Measurements from ENCODE around the gene KRCC1.

The KRCC1 gene

DNA sequence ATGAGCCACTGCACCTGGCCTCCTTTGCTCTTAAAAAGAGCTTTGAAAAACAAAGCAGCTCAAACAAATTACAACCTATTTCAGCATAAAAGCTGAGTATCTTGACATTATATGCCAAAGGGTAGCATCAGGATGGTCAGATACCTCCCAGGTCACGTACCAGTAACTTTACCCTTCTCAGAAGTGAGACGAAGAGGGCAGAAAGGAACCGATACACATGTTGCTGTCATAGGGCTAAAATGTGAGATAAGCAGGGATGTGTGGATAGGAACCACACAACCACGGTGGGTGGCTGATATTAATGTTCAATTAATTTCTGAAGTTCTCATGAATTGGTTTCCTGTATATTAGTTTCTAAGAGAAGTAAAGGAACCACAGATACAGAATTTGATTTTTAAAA lies 26.7 kb downstream of the KRCC1 start:
- no peak overlapping the region for H3K4me2 ChIP-seq (ENCODE audit: low read length, poor library complexity, severe bottlenecking)
- H3K23ac ChIP-seq (ENCODE audit: low read length in 2 of 2): no peak overlapping the region
- no peak overlapping the region for H2BK120ac ChIP-seq (ENCODE audit: low read depth, low read length)
- no peak overlapping the region for H2BK12ac ChIP-seq (ENCODE audit: low read length in 2 of 2)
- H3K79me1 ChIP-seq (replicated peaks; ENCODE audit: low read length, poor library complexity, severe bottlenecking): peaks cover 9% of the 10 kb centered on the region
- no peaks in the 10 kb centered on the region for H3K4me1 ChIP-seq (ENCODE audit: control insufficient read depth, insufficient read depth, low read depth, low read length)
- H4K8ac ChIP-seq (ENCODE audit: low read length): no peak overlapping the region
- H3K27ac ChIP-seq (ENCODE audit: low read length, poor library complexity, severe bottlenecking): no peak overlapping the region
- 98% methylated on average over 4 of the region's 4 CpGs for WGBS
- no peak overlapping the region for H2AK5ac ChIP-seq (ENCODE audit: low read length, severe bottlenecking)
- H2AFZ ChIP-seq (ENCODE audit: low read depth, low read length): no peak overlapping the region
- H3K27me3 ChIP-seq (ENCODE audit: control insufficient read depth in 1 of 2, insufficient read depth in 1 of 2, low read length in 2 of 2): no peaks in the 10 kb centered on the region
- no peak overlapping the region for H3K4me3 ChIP-seq (ENCODE audit: insufficient read depth in 1 of 2, low read depth in 1 of 2, low read length in 2 of 2)
- no peak overlapping the region for H3K4ac ChIP-seq (ENCODE audit: low read depth in 1 of 2, low read length in 2 of 2)
- no peak overlapping the region for H3K9ac ChIP-seq (ENCODE audit: low read length)
- no peak overlapping the region for H3K18ac ChIP-seq (ENCODE audit: low read depth in 1 of 2, low read length in 2 of 2)
- no peak overlapping the region for H4K91ac ChIP-seq (ENCODE audit: low read length)
- no peak overlapping the region for H2BK5ac ChIP-seq (ENCODE audit: low read depth, low read length, poor library complexity, severe bottlenecking)
- H2BK15ac ChIP-seq (ENCODE audit: low read depth, poor library complexity, severe bottlenecking): no peak overlapping the region
- H3K14ac ChIP-seq (ENCODE audit: low read length in 2 of 2): no peak overlapping the region
- DNase-seq: no peak
- H3K36me3 ChIP-seq (ENCODE audit: control insufficient read depth in 1 of 2, insufficient read depth in 2 of 2, low read depth in 1 of 2, low read length in 2 of 2): peaks cover 9 to 70% of the 10 kb centered on the region in 2 experiments
- no peaks in the 10 kb centered on the region for H3K9me3 ChIP-seq (ENCODE audit: control insufficient read depth, low read length)

DNA sequence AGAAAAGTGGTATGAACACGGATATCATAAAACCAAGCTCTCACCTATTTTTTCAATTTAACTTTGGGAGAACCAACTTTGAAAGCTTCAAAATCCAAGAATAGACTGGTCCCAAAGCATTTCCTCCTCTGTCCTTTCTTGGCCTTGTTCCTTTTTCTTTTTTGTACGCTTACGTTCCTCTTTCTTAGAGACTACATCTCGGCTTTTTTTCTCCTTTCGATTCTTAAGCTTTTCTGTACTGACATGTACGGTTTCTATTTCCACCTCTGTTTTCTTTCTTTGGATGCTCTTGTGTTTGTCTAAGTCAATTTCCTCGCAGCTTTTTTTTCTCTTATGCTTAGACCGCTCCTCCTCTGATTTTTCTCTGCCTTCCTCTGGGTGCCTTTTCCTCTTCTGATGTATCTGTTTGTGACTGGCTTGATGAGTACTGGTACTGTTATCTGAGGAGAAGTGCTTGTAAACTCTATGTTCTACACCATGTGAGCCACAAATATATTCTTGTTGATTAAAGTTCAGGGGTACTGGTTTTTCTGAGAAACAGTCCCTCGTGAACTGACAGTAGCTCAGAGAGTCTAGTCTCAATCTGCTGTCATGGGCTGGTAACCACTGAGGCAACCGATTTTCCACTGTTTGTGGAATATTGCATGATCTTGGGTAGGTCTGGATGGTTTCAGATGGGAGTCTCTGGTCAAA lies 27.7 kb downstream of the KRCC1 start:
- Histone ChIP-seq H2BK120ac (ENCODE audit: low read depth, low read length) (no peak overlapping the region), H3K4me1 (ENCODE audit: control insufficient read depth, insufficient read depth, low read depth, low read length) (no peaks in the 10 kb centered on the region), H4K8ac (ENCODE audit: low read length) (no peak overlapping the region), H3K27ac (ENCODE audit: low read length, poor library complexity, severe bottlenecking) (no peak overlapping the region), H3K18ac (ENCODE audit: low read depth in 1 of 2, low read length in 2 of 2) (no peak overlapping the region), H3K4ac (ENCODE audit: low read depth in 1 of 2, low read length in 2 of 2) (no peak overlapping the region), H3K9me3 (ENCODE audit: control insufficient read depth, low read length) (no peaks in the 10 kb centered on the region), H4K91ac (ENCODE audit: low read length) (no peak overlapping the region), H3K27me3 (ENCODE audit: control insufficient read depth in 1 of 2, insufficient read depth in 1 of 2, low read length in 2 of 2) (no peaks in the 10 kb centered on the region), H2AFZ (ENCODE audit: low read depth, low read length) (no peak overlapping the region), H3K4me2 (ENCODE audit: low read length, poor library complexity, severe bottlenecking) (no peak overlapping the region), H3K14ac (ENCODE audit: low read length in 2 of 2) (no peak overlapping the region), H3K9ac (ENCODE audit: low read length) (no peak overlapping the region), H2BK15ac (ENCODE audit: low read depth, poor library complexity, severe bottlenecking) (no peak overlapping the region), H3K4me3 (ENCODE audit: insufficient read depth in 1 of 2, low read depth in 1 of 2, low read length in 2 of 2) (no peak overlapping the region), H2AK5ac (ENCODE audit: low read length, severe bottlenecking) (no peak overlapping the region), H2BK5ac (ENCODE audit: low read depth, low read length, poor library complexity, severe bottlenecking) (no peak overlapping the region), H2BK12ac (ENCODE audit: low read length in 2 of 2) (no peak overlapping the region), H3K36me3 (ENCODE audit: control insufficient read depth in 1 of 2, insufficient read depth in 2 of 2, low read depth in 1 of 2, low read length in 2 of 2) (peaks cover 9 to 61% of the 10 kb centered on the region in 2 experiments), H3K23ac (ENCODE audit: low read length in 2 of 2) (no peak overlapping the region), H3K79me1 (replicated peaks; ENCODE audit: low read length, poor library complexity, severe bottlenecking) (peaks cover 9% of the 10 kb centered on the region)
- WGBS: 97% methylated on average over 9 of the region's 10 CpGs
- DNase-seq: no peak

GRCh38 chr2:88024509-88024908 lies 31.1 kb downstream of the KRCC1 start:
- 79% methylated on average over 6 of the region's 6 CpGs for WGBS
- no peak overlapping the region for H2BK15ac ChIP-seq (ENCODE audit: low read depth, poor library complexity, severe bottlenecking)
- H2BK120ac ChIP-seq (ENCODE audit: low read depth, low read length): no peak overlapping the region
- no peak overlapping the region for H3K4me2 ChIP-seq (ENCODE audit: low read length, poor library complexity, severe bottlenecking)
- H3K36me3 ChIP-seq (ENCODE audit: control insufficient read depth in 1 of 2, insufficient read depth in 2 of 2, low read depth in 1 of 2, low read length in 2 of 2): peaks cover 3 to 36% of the 10 kb centered on the region in 2 experiments
- no peak overlapping the region for H2BK5ac ChIP-seq (ENCODE audit: low read depth, low read length, poor library complexity, severe bottlenecking)
- peaks cover 8% of the 10 kb centered on the region for H3K79me1 ChIP-seq (replicated peaks; ENCODE audit: low read length, poor library complexity, severe bottlenecking)
- no peak overlapping the region for H2BK12ac ChIP-seq (ENCODE audit: low read length in 2 of 2)
- no peaks in the 10 kb centered on the region for H3K4me1 ChIP-seq (ENCODE audit: control insufficient read depth, insufficient read depth, low read depth, low read length)
- H3K23ac ChIP-seq (ENCODE audit: low read length in 2 of 2): no peak overlapping the region
- no peak overlapping the region for H3K14ac ChIP-seq (ENCODE audit: low read length in 2 of 2)
- H3K9me3 ChIP-seq (ENCODE audit: control insufficient read depth, low read length): no peaks in the 10 kb centered on the region
- no peak overlapping the region for H3K27ac ChIP-seq (ENCODE audit: low read length, poor library complexity, severe bottlenecking)
- no peak overlapping the region for H3K18ac ChIP-seq (ENCODE audit: low read depth in 1 of 2, low read length in 2 of 2)
- H2AK5ac ChIP-seq (ENCODE audit: low read length, severe bottlenecking): no peak overlapping the region
- H3K27me3 ChIP-seq (ENCODE audit: control insufficient read depth in 1 of 2, insufficient read depth in 1 of 2, low read length in 2 of 2): no peaks in the 10 kb centered on the region
- no peak overlapping the region for H4K8ac ChIP-seq (ENCODE audit: low read length)
- H2AFZ ChIP-seq (ENCODE audit: low read depth, low read length): no peak overlapping the region
- DNase-seq: no peak
- no peak overlapping the region for H3K9ac ChIP-seq (ENCODE audit: low read length)
- no peak overlapping the region for H4K91ac ChIP-seq (ENCODE audit: low read length)
- no peak overlapping the region for H3K4me3 ChIP-seq (ENCODE audit: insufficient read depth in 1 of 2, low read depth in 1 of 2, low read length in 2 of 2)
- no peak overlapping the region for H3K4ac ChIP-seq (ENCODE audit: low read depth in 1 of 2, low read length in 2 of 2)

- no peak overlapping the region for H4K91ac ChIP-seq (ENCODE audit: low read length)
- no peaks in the 10 kb centered on the region for H3K9me3 ChIP-seq (ENCODE audit: control insufficient read depth, low read length)
- H2AK5ac ChIP-seq (ENCODE audit: low read length, severe bottlenecking): no peak overlapping the region
- WGBS: 98% methylated on average over 5 of the region's 5 CpGs
- no peak overlapping the region for H2BK12ac ChIP-seq (ENCODE audit: low read length in 2 of 2)
- DNase-seq: no peak
- H3K27ac ChIP-seq (ENCODE audit: low read length, poor library complexity, severe bottlenecking): no peak overlapping the region
- H2BK15ac ChIP-seq (ENCODE audit: low read depth, poor library complexity, severe bottlenecking): no peak overlapping the region
- no peak overlapping the region for H2BK5ac ChIP-seq (ENCODE audit: low read depth, low read length, poor library complexity, severe bottlenecking)
- H3K4me1 ChIP-seq (ENCODE audit: control insufficient read depth, insufficient read depth, low read depth, low read length): peaks cover 2% of the 10 kb centered on the region
- H3K4ac ChIP-seq (ENCODE audit: low read depth in 1 of 2, low read length in 2 of 2): no peak overlapping the region
- H3K4me3 ChIP-seq (ENCODE audit: insufficient read depth in 1 of 2, low read depth in 1 of 2, low read length in 2 of 2): no peak overlapping the region
- H4K8ac ChIP-seq (ENCODE audit: low read length): no peak overlapping the region
- no peak overlapping the region for H3K14ac ChIP-seq (ENCODE audit: low read length in 2 of 2)
- no peak overlapping the region for H3K18ac ChIP-seq (ENCODE audit: low read depth in 1 of 2, low read length in 2 of 2)
- no peak overlapping the region for H3K4me2 ChIP-seq (ENCODE audit: low read length, poor library complexity, severe bottlenecking)
- H3K36me3 ChIP-seq (ENCODE audit: control insufficient read depth in 1 of 2, insufficient read depth in 2 of 2, low read depth in 1 of 2, low read length in 2 of 2): peaks cover 0 to 17% of the 10 kb centered on the region in 2 experiments
- H2AFZ ChIP-seq (ENCODE audit: low read depth, low read length): no peak overlapping the region
- H3K79me1 ChIP-seq (replicated peaks; ENCODE audit: low read length, poor library complexity, severe bottlenecking): peaks cover 4% of the 10 kb centered on the region
- H2BK120ac ChIP-seq (ENCODE audit: low read depth, low read length): no peak overlapping the region
- no peak overlapping the region for H3K9ac ChIP-seq (ENCODE audit: low read length)
- no peaks in the 10 kb centered on the region for H3K27me3 ChIP-seq (ENCODE audit: control insufficient read depth in 1 of 2, insufficient read depth in 1 of 2, low read length in 2 of 2)
- no peak overlapping the region for H3K23ac ChIP-seq (ENCODE audit: low read length in 2 of 2)
Measured at GRCh38 chr2:88022669-88022921, 33.0 kb downstream of the KRCC1 start.

Measured in mesenchymal stem cell (in vitro differentiated cells and primary cell).